HL-60 (cell line): ENCODE measurements around the gene RNF167.

Source experiments
- GABPA ChIP-seq: IDR thresholded peaks from 2 replicates; pipeline ENCODE4 v1.6.1; 2012; ENCODE audit warnings: low read depth
- POLR2AphosphoS5 ChIP-seq: IDR thresholded peaks from 2 replicates; pipeline ENCODE4 v1.6.1; 2012; ENCODE audit warnings: low read depth

DNA sequence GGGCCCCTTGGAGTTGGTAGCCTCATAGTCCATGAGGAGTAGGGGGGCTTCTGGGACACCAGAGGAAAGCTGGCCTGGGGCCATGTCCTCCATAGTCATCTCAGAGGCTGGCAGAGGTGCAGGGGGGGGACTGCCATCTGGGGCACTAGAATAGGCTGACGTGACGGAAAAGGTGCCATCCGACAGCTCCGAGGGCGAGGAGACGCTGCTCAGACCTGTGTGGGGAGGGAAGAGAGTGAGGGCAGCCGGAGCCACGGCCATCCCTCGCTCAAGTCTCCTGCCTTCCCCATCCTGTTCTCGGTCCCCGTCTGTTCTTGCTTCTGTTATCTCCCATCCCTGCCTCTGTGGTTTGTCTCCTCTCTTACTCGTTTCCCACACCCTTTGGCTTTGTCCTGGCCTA is 32.3 kb downstream of the RNF167 start:
- no peak for TF ChIP-seq GABPA
- no peak for TF ChIP-seq POLR2AphosphoS5
